Uterus (tissue), 2 donors: ENCODE results near the gene FGFR1OP2.

Experiments used
- POLR2A ChIP-seq, 2 donors: fragments of 450-650 bp; IDR thresholded peaks; one replicate each; pipeline ENCODE4 v1.6.1; 2016; ENCODE audit warnings: antibody characterized with exemption in 2 of 2, mild to moderate bottlenecking in 1 of 2, moderate library complexity in 1 of 2
- TF ChIP-seq, protein P1 (sequence below), 4 experiments: fragments of 200-600 bp in 2 of 4; fragments of 450-650 bp in 2 of 4; sonication (generic) in 2 of 4; IDR thresholded peaks; one replicate each; pipeline ENCODE4 v1.5.1; 2016 to 2019; ENCODE audit warnings: antibody characterized with exemption in 4 of 4, mild to moderate bottlenecking in 2 of 4, moderate library complexity in 1 of 4

DNA sequence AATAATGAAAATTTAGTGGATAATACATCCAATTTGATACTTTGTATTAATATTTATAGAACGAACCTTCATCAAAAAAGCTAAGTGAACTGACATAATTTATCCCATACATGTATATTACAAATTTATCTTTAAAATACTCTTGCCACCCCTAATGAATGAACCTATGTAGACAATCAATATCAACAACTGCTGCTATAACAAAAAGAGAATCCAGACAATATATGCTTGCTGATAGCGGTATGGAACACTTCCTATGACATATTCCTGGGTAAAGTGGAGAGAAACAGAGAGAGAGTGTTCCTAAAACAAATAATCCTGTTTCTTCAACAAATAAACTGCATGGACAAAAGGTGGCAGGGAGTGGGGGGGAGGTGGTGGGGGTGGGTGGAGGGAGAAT is 44.6 kb downstream of the FGFR1OP2 start:
- TF ChIP-seq, protein P1, sequence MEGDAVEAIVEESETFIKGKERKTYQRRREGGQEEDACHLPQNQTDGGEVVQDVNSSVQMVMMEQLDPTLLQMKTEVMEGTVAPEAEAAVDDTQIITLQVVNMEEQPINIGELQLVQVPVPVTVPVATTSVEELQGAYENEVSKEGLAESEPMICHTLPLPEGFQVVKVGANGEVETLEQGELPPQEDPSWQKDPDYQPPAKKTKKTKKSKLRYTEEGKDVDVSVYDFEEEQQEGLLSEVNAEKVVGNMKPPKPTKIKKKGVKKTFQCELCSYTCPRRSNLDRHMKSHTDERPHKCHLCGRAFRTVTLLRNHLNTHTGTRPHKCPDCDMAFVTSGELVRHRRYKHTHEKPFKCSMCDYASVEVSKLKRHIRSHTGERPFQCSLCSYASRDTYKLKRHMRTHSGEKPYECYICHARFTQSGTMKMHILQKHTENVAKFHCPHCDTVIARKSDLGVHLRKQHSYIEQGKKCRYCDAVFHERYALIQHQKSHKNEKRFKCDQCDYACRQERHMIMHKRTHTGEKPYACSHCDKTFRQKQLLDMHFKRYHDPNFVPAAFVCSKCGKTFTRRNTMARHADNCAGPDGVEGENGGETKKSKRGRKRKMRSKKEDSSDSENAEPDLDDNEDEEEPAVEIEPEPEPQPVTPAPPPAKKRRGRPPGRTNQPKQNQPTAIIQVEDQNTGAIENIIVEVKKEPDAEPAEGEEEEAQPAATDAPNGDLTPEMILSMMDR (IDR thresholded peaks at IDR 0.05), result no peak
- no peak for TF ChIP-seq POLR2A (IDR thresholded peaks at IDR 0.05)
